NCI-H82 (cell line): ENCODE measurements around the gene LGALS4.
"Not testable (repeated sequence)": the region's sequence is repeated elsewhere in the genome, so short reads cannot be mapped to it uniquely, and the experiment has no call there.

Experiments
- DNase-seq: peaks from one replicate; lab custom pipeline; 2025; lab: John Stamatoyannopoulos, UW

LGALS4 gene

GRCh38 chr19:38821230-38821825 lies 8.6 kb upstream of the LGALS4 start:
- DNase-seq, result not testable (repeated sequence)

GRCh38 chr19:38819231-38819920 lies 6.6 kb upstream of the LGALS4 start:
- peak; percentile 74 for DNase-seq

GRCh38 chr19:38817081-38817480 lies 4.3 kb upstream of the LGALS4 start:
- DNase-seq, result no peak

- DNase-seq, result no peak
These were observed 3.5 kb upstream of the LGALS4 start for GRCh38 chr19:38816131-38816750.

- DNase-seq, result no peak
These were observed 2.6 kb upstream of the LGALS4 start for GRCh38 chr19:38815059-38816001.

- not testable (repeated sequence) for DNase-seq
These were observed 1.2 kb upstream of the LGALS4 start for GRCh38 chr19:38813932-38814331.

GRCh38 chr19:38813323-38813722 lies 578 bp upstream of the LGALS4 start:
- DNase-seq, result no peak

GRCh38 chr19:38812009-38812840 lies 520 bp downstream of the LGALS4 start:
- no peak for DNase-seq

GRCh38 chr19:38809592-38810252 lies 3.0 kb downstream of the LGALS4 start:
- no peak for DNase-seq

GRCh38 chr19:38808741-38809140 lies 4.0 kb downstream of the LGALS4 start:
- no peak for DNase-seq

GRCh38 chr19:38807374-38808098 lies 5.2 kb downstream of the LGALS4 start:
- peak; percentile 87 for DNase-seq

GRCh38 chr19:38806371-38806770 lies 6.4 kb downstream of the LGALS4 start:
- peak; percentile 70 for DNase-seq

- no peak for DNase-seq
These were observed 7.6 kb downstream of the LGALS4 start for GRCh38 chr19:38805180-38805579.

- DNase-seq, result no peak
These were observed 9.2 kb downstream of the LGALS4 start for GRCh38 chr19:38803543-38803942.

GRCh38 chr19:38801359-38802095 lies 11.2 kb downstream of the LGALS4 start:
- no peak for DNase-seq

- DNase-seq, result no peak
These were observed 12.0 kb downstream of the LGALS4 start for GRCh38 chr19:38800577-38801347.

- DNase-seq, result no peak
These were observed 13.6 kb downstream of the LGALS4 start for GRCh38 chr19:38799104-38799503.

GRCh38 chr19:38797781-38798180 lies 15.0 kb downstream of the LGALS4 start:
- not testable (repeated sequence) for DNase-seq

- no peak for DNase-seq
These were observed 16.6 kb downstream of the LGALS4 start for GRCh38 chr19:38796154-38796553.
